BLaER1 treated with 17β-estradiol and CSF1 and Interleukin-3, amounts not matched to agents 10 nM and 100 nM (cell line): ENCODE results near the gene MAP1A.

ENCODE experiments used
- H3K27ac ChIP-seq, 11 experiments: shearing (Covaris generic); formaldehyde crosslinking; 2 replicates each; pipeline ENCODE4 v1.8.1; 2022
- H3K27me3 ChIP-seq, 11 experiments: shearing (Covaris generic); formaldehyde crosslinking; 2 replicates each; pipeline ENCODE4 v1.8.1; 2022
- H3K36me3 ChIP-seq, 11 experiments: shearing (Covaris generic); formaldehyde crosslinking; 2 replicates each; pipeline ENCODE4 v1.8.1; 2022
- H3K4me1 ChIP-seq, 10 experiments: shearing (Covaris generic); formaldehyde crosslinking; 2 replicates each; pipeline ENCODE4 v1.8.1; 2022
- H3K4me2 ChIP-seq, 11 experiments: shearing (Covaris generic); formaldehyde crosslinking; 2 replicates each; pipeline ENCODE4 v1.8.1; 2022
- H3K4me3 ChIP-seq, 10 experiments: shearing (Covaris generic); formaldehyde crosslinking; 2 replicates each; pipeline ENCODE4 v1.8.1; 2022
- H3K9ac ChIP-seq, 11 experiments: shearing (Covaris generic); formaldehyde crosslinking; 2 replicates each; pipeline ENCODE4 v1.8.1; 2022
- H3K9me3 ChIP-seq, 11 experiments: shearing (Covaris generic); formaldehyde crosslinking; replicated peaks in 1 of 11; 2 replicates each; pipeline ENCODE4 v1.8.1; 2022
- H4K20me1 ChIP-seq, 11 experiments: shearing (Covaris generic); formaldehyde crosslinking; 2 replicates each; pipeline ENCODE4 v1.8.1; 2022
- Cebpa-rat ChIP-seq, 11 experiments: shearing (Covaris generic); IDR thresholded peaks; 2 replicates each; pipeline ENCODE4 v1.8.1; 2022

Gene MAP1A

DNA sequence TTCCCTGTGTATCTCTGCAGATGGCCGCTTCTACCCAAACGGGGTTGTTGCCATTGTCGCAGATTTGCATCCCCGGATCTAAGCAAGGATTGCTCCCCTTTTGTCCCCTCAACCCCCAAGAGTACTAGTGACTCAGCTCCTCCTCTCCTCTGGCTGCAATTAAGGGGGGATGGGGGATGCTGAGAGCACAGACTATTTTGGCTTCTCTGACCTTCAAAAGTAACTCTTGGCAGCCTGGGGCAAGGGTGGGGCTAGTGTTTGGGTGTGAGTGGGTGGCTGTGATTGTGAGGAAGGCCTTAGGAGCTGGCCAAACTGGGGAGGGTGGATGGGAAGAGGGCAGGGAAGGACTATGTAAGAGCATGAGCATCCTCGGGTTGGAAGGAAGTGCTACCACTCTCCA is 1.2 kb upstream of the MAP1A start:
- Histone ChIP-seq H3K27ac (peak overlapping the region in 9 of 11 experiments; percentile 49 to 96 (median 74); a peak in 17 of 22 replicates), H3K4me3 (peak overlapping the region in 6 of 10 experiments; percentile 71 to 79 (median 76); a peak in 8 of 20 replicates), H3K9me3 (peaks cover 0 to 2% (median 0%) of the 10 kb centered on the region in 11 experiments; a peak in 3 of 22 replicates), H3K36me3 (peaks cover 0 to 11% (median 8%) of the 10 kb centered on the region in 11 experiments; a peak in 19 of 22 replicates), H3K4me1 (peaks cover 80 to 98% (median 93%) of the 10 kb centered on the region in 10 experiments), H4K20me1 (peaks cover 0 to 17% (median 0%) of the 10 kb centered on the region in 11 experiments; a peak in 4 of 22 replicates), H3K4me2 (peak overlapping the region; percentile 86 to 100 (median 97)), H3K9ac (peak overlapping the region in 6 of 11 experiments; percentile 70 to 91 (median 86); a peak in 11 of 22 replicates), H3K27me3 (no peaks in the 10 kb centered on the region)
- no peak for TF ChIP-seq Cebpa-rat (IDR thresholded peaks at IDR 0.05)

DNA sequence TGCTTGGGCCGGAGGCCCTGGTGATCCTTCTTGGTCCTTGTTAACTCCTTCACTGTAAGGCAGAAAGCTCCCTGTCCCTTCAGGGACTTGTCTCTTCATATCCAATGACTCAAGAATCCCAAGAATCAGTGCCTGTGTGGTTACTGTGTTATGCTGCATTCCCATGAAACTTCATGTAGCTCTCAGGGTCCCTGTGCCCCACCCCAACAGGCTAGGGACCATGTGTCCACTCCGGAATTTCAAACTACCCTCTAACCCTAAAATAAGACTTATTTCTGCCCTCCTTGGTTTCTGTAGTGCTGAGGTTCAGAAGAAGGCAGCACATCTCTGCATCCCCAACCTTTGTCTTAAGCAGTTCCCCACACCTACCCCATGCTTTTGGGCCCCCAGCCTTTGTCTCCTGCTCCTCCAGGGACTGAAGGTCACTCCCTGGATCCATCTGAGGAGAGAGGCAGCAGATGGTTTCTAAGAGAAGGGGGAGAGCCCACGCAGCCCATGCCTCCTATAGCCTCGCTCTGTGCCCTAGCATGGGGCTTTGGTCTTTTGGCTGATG is 531 bp upstream of the MAP1A start:
- peak overlapping the region in 9 of 10 experiments; percentile 55 to 79 (median 73); a peak in 19 of 20 replicates for H3K4me3 ChIP-seq

DNA sequence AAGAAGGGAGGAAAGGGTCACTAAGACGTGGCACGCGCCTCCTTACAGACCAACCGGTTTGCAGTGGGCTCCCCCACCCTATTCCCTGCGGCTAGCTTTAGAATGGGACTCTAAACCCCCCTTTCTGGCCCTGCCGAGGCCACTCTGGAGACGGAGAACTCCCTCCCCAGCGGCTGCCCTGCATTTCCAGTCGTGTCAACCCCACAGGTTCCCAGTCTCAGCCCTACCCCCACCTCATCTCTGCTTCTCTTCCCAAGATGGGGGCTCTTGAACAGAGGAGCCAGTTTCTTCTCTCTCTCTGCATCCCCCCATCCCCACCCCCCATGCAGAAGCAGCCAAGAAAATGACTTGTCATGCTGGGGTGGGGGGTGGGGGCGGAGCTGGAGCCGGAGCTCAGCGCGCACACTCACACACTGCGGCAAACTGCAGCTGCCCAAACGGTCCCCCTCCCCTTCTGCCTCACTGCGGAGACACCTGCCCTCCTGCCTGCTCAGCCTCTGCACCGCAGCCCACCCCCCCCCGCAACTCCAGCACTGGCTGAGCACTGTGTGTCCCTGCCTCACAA is 871 bp downstream of the MAP1A start:
- Histone ChIP-seq H3K4me1 (peaks cover 67 to 83% (median 79%) of the 10 kb centered on the region in 10 experiments), H3K27me3 (no peaks in the 10 kb centered on the region), H4K20me1 (peaks cover 0 to 33% (median 0%) of the 10 kb centered on the region in 11 experiments; a peak in 2 of 22 replicates), H3K27ac (peak overlapping the region in 10 of 11 experiments; percentile 32 to 96 (median 82); a peak in 19 of 22 replicates), H3K9me3 (peaks cover 0 to 23% (median 15%) of the 10 kb centered on the region in 11 experiments; a peak in 10 of 22 replicates), H3K36me3 (peaks cover 18 to 32% (median 29%) of the 10 kb centered on the region in 11 experiments; a peak in 21 of 22 replicates), H3K4me2 (peak overlapping the region; percentile 87 to 100 (median 98)), H3K9ac (peak overlapping the region; percentile 52 to 91 (median 79); a peak in 21 of 22 replicates), H3K4me3 (peak overlapping the region; percentile 50 to 79 (median 72))
- no peak for TF ChIP-seq Cebpa-rat (IDR thresholded peaks at IDR 0.05)

More for the DNA sequence above, 531 bp upstream of the MAP1A start:
- Histone ChIP-seq H3K4me1 (peaks cover 73 to 91% (median 87%) of the 10 kb centered on the region in 10 experiments), H3K27me3 (no peaks in the 10 kb centered on the region), H3K36me3 (peaks cover 6 to 18% (median 15%) of the 10 kb centered on the region in 11 experiments; a peak in 21 of 22 replicates), H3K4me2 (peak overlapping the region; percentile 86 to 100 (median 97)), H3K9ac (peak overlapping the region in 10 of 11 experiments; percentile 15 to 91 (median 75); a peak in 18 of 22 replicates), H3K27ac (peak overlapping the region in 9 of 11 experiments; percentile 49 to 96 (median 74); a peak in 18 of 22 replicates), H3K9me3 (peaks cover 0 to 9% (median 4%) of the 10 kb centered on the region in 11 experiments; a peak in 8 of 22 replicates), H4K20me1 (peaks cover 0 to 22% (median 0%) of the 10 kb centered on the region in 11 experiments; a peak in 2 of 22 replicates)
- no peak for TF ChIP-seq Cebpa-rat (IDR thresholded peaks at IDR 0.05)

DNA sequence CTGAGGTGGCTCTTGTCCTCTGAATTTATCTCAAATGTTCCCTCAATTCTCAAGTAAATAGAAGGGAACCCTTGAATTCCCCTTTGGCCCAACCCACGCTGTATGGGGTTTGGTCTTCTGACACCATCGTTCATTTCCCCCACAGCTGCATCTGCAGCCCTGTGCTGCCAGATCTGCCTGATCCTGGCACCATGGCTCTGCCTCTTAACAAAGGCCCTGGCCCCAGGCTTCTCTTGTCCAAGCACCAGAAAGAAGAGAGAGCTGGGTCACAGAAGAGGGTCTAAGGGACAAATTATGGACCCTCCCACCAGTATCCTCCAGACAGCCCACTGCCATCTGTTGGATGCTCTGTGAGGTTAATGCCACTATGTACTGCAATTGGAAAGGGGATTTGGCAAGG is 1.8 kb downstream of the MAP1A start:
- Histone ChIP-seq H3K4me3 (peak overlapping the region in 9 of 10 experiments; percentile 50 to 79 (median 73); a peak in 17 of 20 replicates), H3K4me2 (peak overlapping the region; percentile 87 to 100 (median 98)), H4K20me1 (peaks cover 0 to 42% (median 0%) of the 10 kb centered on the region in 11 experiments; a peak in 4 of 22 replicates), H3K27me3 (no peaks in the 10 kb centered on the region), H3K9ac (peak overlapping the region in 9 of 11 experiments; percentile 67 to 91 (median 80); a peak in 16 of 22 replicates), H3K4me1 (peaks cover 62 to 83% (median 78%) of the 10 kb centered on the region in 10 experiments), H3K27ac (peak overlapping the region in 9 of 11 experiments; percentile 50 to 96 (median 84); a peak in 17 of 22 replicates), H3K36me3 (peaks cover 27 to 41% (median 38%) of the 10 kb centered on the region in 11 experiments; a peak in 21 of 22 replicates), H3K9me3 (peaks cover 0 to 32% (median 19%) of the 10 kb centered on the region in 11 experiments; a peak in 10 of 22 replicates)
- no peak for TF ChIP-seq Cebpa-rat (IDR thresholded peaks at IDR 0.05)

DNA sequence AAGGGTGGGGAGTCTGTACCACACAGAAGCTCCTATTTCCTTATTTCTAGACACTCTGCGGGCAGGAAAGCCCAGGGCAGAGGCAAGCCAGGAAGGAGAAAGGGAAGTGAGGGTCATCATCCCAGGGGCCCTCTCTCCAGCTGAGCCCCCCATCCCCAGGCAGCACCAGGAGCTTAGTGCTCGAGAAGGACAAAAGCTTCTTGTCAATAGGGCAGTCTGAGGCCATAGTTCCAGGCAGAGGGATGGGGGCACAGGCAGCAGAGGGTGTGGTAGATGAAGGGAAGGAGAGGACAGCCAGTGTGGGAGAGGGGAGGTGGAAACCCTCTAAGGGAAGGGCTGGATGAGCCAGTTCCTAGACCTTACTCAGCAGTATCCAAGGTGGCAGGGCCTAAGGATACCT is 2.7 kb downstream of the MAP1A start:
- peak overlapping the region in 9 of 11 experiments; percentile 1 to 96 (median 84); a peak in 16 of 22 replicates for H3K27ac ChIP-seq
- TF ChIP-seq Cebpa-rat (IDR thresholded peaks at IDR 0.05): no peak
- H4K20me1 ChIP-seq: peaks cover 0 to 51% (median 0%) of the 10 kb centered on the region in 11 experiments; a peak in 6 of 22 replicates
- peak overlapping the region; percentile 87 to 100 (median 98) for H3K4me2 ChIP-seq
- no peaks in the 10 kb centered on the region for H3K27me3 ChIP-seq
- peaks cover 0 to 40% (median 20%) of the 10 kb centered on the region in 11 experiments; a peak in 10 of 22 replicates for H3K9me3 ChIP-seq
- peaks cover 29 to 51% (median 48%) of the 10 kb centered on the region in 11 experiments; a peak in 21 of 22 replicates for H3K36me3 ChIP-seq
- peak overlapping the region in 5 of 11 experiments; percentile 80 to 91 (median 86); a peak in 10 of 22 replicates for H3K9ac ChIP-seq
- peaks cover 54 to 82% (median 78%) of the 10 kb centered on the region in 10 experiments for H3K4me1 ChIP-seq
- peak overlapping the region in 7 of 10 experiments; percentile 69 to 79 (median 76); a peak in 14 of 20 replicates for H3K4me3 ChIP-seq

DNA sequence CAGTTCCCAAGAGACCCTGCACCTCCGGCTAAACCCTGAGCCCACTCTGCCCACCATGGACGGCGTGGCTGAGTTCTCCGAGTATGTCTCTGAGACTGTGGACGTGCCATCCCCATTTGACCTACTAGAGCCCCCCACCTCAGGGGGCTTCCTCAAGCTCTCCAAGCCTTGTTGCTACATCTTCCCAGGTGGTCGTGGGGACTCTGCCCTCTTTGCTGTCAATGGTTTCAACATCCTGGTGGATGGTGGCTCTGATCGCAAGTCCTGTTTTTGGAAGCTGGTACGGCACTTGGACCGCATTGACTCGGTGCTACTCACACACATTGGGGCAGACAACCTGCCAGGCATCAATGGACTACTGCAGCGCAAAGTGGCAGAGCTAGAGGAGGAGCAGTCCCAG is 4.0 kb downstream of the MAP1A start:
- Histone ChIP-seq H3K9ac (no peak overlapping the region), H3K4me2 (no peak overlapping the region), H4K20me1 (peaks cover 0 to 62% (median 0%) of the 10 kb centered on the region in 11 experiments; a peak in 6 of 22 replicates), H3K36me3 (peaks cover 29 to 64% (median 61%) of the 10 kb centered on the region in 11 experiments; a peak in 21 of 22 replicates), H3K4me1 (peaks cover 41 to 72% (median 67%) of the 10 kb centered on the region in 10 experiments), H3K4me3 (no peak overlapping the region), H3K27ac (0 out of 22 replicates have a peak overlapping the region, but pooled peaks of 1 of the 11 experiments have one; percentile 6), H3K9me3 (peaks cover 0 to 40% (median 20%) of the 10 kb centered on the region in 11 experiments; a peak in 10 of 22 replicates), H3K27me3 (no peaks in the 10 kb centered on the region)
- no peak for TF ChIP-seq Cebpa-rat (IDR thresholded peaks at IDR 0.05)

DNA sequence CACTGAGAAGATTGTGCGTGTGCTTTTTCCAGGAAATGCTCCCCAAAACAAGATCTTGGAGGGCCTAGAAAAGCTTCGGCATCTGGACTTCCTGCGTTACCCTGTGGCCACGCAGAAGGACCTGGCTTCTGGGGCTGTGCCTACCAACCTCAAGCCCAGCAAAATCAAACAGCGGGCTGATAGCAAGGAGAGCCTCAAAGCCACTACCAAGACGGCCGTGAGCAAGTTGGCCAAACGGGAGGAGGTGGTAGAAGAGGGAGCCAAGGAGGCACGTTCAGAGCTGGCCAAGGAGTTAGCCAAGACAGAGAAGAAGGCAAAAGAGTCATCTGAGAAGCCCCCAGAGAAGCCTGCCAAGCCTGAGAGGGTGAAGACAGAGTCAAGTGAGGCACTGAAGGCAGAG is 4.8 kb downstream of the MAP1A start:
- TF ChIP-seq Cebpa-rat (IDR thresholded peaks at IDR 0.05): no peak
- Histone ChIP-seq H3K27ac (peak overlapping the region in 1 of 11 experiments; percentile 19; a peak in 1 of 22 replicates), H3K4me3 (no peak overlapping the region), H3K36me3 (peaks cover 29 to 70% (median 66%) of the 10 kb centered on the region in 11 experiments; a peak in 21 of 22 replicates), H3K27me3 (no peaks in the 10 kb centered on the region), H3K4me2 (no peak overlapping the region), H3K4me1 (peaks cover 33 to 64% (median 58%) of the 10 kb centered on the region in 10 experiments), H3K9me3 (peaks cover 0 to 40% (median 20%) of the 10 kb centered on the region in 11 experiments; a peak in 10 of 22 replicates), H4K20me1 (peaks cover 0 to 66% (median 0%) of the 10 kb centered on the region in 11 experiments; a peak in 6 of 22 replicates), H3K9ac (no peak overlapping the region)

DNA sequence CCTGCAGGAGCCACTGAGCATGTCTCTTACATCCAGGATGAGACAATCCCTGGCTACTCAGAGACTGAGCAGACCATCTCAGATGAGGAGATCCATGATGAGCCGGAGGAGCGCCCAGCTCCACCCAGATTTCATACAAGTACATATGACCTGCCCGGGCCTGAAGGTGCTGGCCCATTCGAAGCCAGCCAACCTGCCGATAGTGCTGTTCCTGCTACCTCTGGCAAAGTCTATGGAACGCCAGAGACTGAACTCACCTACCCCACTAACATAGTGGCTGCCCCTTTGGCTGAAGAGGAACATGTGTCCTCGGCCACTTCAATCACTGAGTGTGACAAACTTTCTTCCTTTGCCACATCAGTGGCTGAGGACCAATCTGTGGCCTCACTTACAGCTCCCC is 6.2 kb downstream of the MAP1A start:
- peaks cover 0 to 80% (median 6%) of the 10 kb centered on the region in 11 experiments; a peak in 7 of 22 replicates for H4K20me1 ChIP-seq
- TF ChIP-seq Cebpa-rat (IDR thresholded peaks at IDR 0.05): no peak
- no peaks in the 10 kb centered on the region for H3K27me3 ChIP-seq
- H3K4me2 ChIP-seq: peak overlapping the region in 8 of 11 experiments; percentile 16 to 75 (median 49); a peak in 12 of 22 replicates
- H3K36me3 ChIP-seq: peaks cover 29 to 84% (median 80%) of the 10 kb centered on the region in 11 experiments; a peak in 21 of 22 replicates
- peak overlapping the region in 4 of 11 experiments; percentile 14 to 47 (median 42); a peak in 5 of 22 replicates for H3K27ac ChIP-seq
- H3K4me1 ChIP-seq: peaks cover 21 to 56% (median 47%) of the 10 kb centered on the region in 10 experiments
- H3K9ac ChIP-seq: 0 out of 22 replicates have a peak overlapping the region, but pooled peaks of 1 of the 11 experiments have one; percentile 29
- no peak overlapping the region for H3K4me3 ChIP-seq
- peaks cover 0 to 40% (median 20%) of the 10 kb centered on the region in 11 experiments; a peak in 10 of 22 replicates for H3K9me3 ChIP-seq
